Islet precursor cell (in vitro differentiated cells): ENCODE measurements around the gene MORF4L1.
"Not testable (repeated sequence)": the region's sequence is repeated elsewhere in the genome, so short reads cannot be mapped to it uniquely, and the experiment has no call there.

ENCODE experiments used
- DNase-seq: peaks from one replicate; pipeline ENCODE4 v3.0.0-alpha.2; 2018

The MORF4L1 gene

GRCh38 chr15:78859971-78860719 is 12.5 kb upstream of the MORF4L1 start:
- DNase-seq, result peak; percentile 88

- DNase-seq, result not testable (repeated sequence)
Observed at GRCh38 chr15:78865585-78865984, 7.1 kb upstream of the MORF4L1 start.

- DNase-seq, result not testable (repeated sequence)
Observed at GRCh38 chr15:78866031-78866430, 6.7 kb upstream of the MORF4L1 start.

GRCh38 chr15:78866803-78867202 is 5.9 kb upstream of the MORF4L1 start:
- no peak for DNase-seq

GRCh38 chr15:78868366-78868765 is 4.3 kb upstream of the MORF4L1 start:
- no peak for DNase-seq

GRCh38 chr15:78871483-78872127 is 1.1 kb upstream of the MORF4L1 start:
- not testable (repeated sequence) for DNase-seq

- DNase-seq, result peak; percentile 97
Observed at GRCh38 chr15:78872972-78873792, 492 bp downstream of the MORF4L1 start.

GRCh38 chr15:78873793-78874765 is 1.4 kb downstream of the MORF4L1 start:
- DNase-seq, result no peak

GRCh38 chr15:78875107-78875914 is 2.6 kb downstream of the MORF4L1 start:
- DNase-seq, result no peak

- DNase-seq, result not testable (repeated sequence)
Observed at GRCh38 chr15:78876954-78877353, 4.3 kb downstream of the MORF4L1 start.

- DNase-seq, result no peak
Observed at GRCh38 chr15:78878356-78878755, 5.7 kb downstream of the MORF4L1 start.

GRCh38 chr15:78879517-78880241 is 7.0 kb downstream of the MORF4L1 start:
- no peak for DNase-seq

GRCh38 chr15:78880242-78880533 is 7.5 kb downstream of the MORF4L1 start:
- no peak for DNase-seq

- no peak for DNase-seq
Observed at GRCh38 chr15:78880813-78881212, 8.1 kb downstream of the MORF4L1 start.

- no peak for DNase-seq
Observed at GRCh38 chr15:78881681-78882080, 9.0 kb downstream of the MORF4L1 start.

- DNase-seq, result no peak
Observed at GRCh38 chr15:78889000-78889399, 16.3 kb downstream of the MORF4L1 start.

GRCh38 chr15:78893538-78893937 is 20.8 kb downstream of the MORF4L1 start:
- DNase-seq, result no peak

- no peak for DNase-seq
Observed at GRCh38 chr15:78895471-78895870, 22.8 kb downstream of the MORF4L1 start.

GRCh38 chr15:78898540-78898939 is 25.9 kb downstream of the MORF4L1 start:
- no peak for DNase-seq

- not testable (repeated sequence) for DNase-seq
Observed at GRCh38 chr15:78900819-78901533, 28.3 kb downstream of the MORF4L1 start.
